H1 (cell line): ENCODE results near the gene SLC2A11. TPM values are rescaled to one million over a fixed set of nuclear protein-coding genes. Genes with fewer than 3 reads are reported as not detected.

ENCODE experiments used
- CTCF ChIA-PET: fragments of 300-600 bp; sonication (Branson Sonifier 250); formaldehyde crosslinking; loops from one replicate; lab custom pipeline; 2021; ENCODE audit not compliant: partially characterized antibody; lab: Charles Lee
- POLR2A ChIA-PET: fragments of 300-600 bp; sonication (Branson Sonifier 250); formaldehyde crosslinking; loops from one replicate; lab custom pipeline; 2021; ENCODE audit warnings: inconsistent platforms; ENCODE audit not compliant: partially characterized antibody; lab: Charles Lee
- DNase-seq, 2 experiments: peaks; one replicate each; pipeline versions ENCODE4 v3.0.0 to v3.0.0-alpha.2; 2010 to 2022; ENCODE audit warnings: low spot score in 2 of 2, low read depth in 1 of 2, mixed read lengths in 1 of 2
- FAIRE-seq: peaks from 2 replicates; lab custom pipeline; 2011; peaks lifted over from hg19 to GRCh38; lab: Jason Lieb, UNC
- H2AFZ ChIP-seq: 2 replicates; pipeline ENCODE4 v1.8.1; 2012; ENCODE audit warnings: low read length, inconsistent platforms
- H2AK5ac ChIP-seq: 2 replicates; pipeline ENCODE4 v1.6.1; 2013; ENCODE audit warnings: low read depth, low read length
- H2BK120ac ChIP-seq: replicated peaks from 2 replicates; pipeline ENCODE3; 2013; ENCODE audit warnings: low read depth, low read length, inconsistent platforms
- H2BK12ac ChIP-seq: 2 replicates; pipeline ENCODE4 v1.6.1; 2013; ENCODE audit warnings: low read depth, low read length
- H2BK15ac ChIP-seq: 2 replicates; pipeline ENCODE4 v1.6.1; 2013; ENCODE audit warnings: low read length
- H2BK20ac ChIP-seq: 2 replicates; pipeline ENCODE4 v1.6.1; 2013; ENCODE audit warnings: low read length
- H2BK5ac ChIP-seq: 2 replicates; pipeline ENCODE4 v1.6.1; 2013; ENCODE audit warnings: low read depth, low read length
- H3K14ac ChIP-seq: 2 replicates; pipeline ENCODE4 v1.6.1; 2013; ENCODE audit warnings: inconsistent platforms; ENCODE audit not compliant: insufficient read length
- H3K18ac ChIP-seq: 2 replicates; pipeline ENCODE4 v1.6.1; 2013; ENCODE audit warnings: low read length; ENCODE audit errors: extremely low read depth
- H3K23ac ChIP-seq: 2 replicates; pipeline ENCODE4 v1.6.1; 2013; ENCODE audit warnings: inconsistent platforms; ENCODE audit not compliant: insufficient read length
- H3K23me2 ChIP-seq: 2 replicates; pipeline ENCODE4 v1.6.1; 2013; ENCODE audit warnings: low read depth, low read length
- H3K27ac ChIP-seq: 2 replicates; pipeline ENCODE4 v1.6.1; 2011; ENCODE audit warnings: low read depth, low read length, inconsistent platforms
- H3K27me3 ChIP-seq, 4 experiments: replicated peaks in 1 of 4; 1 replicate in 1 of 4; 2 replicates in 3 of 4; pipeline versions ENCODE4 v1.6.1 to v1.8.1; 2011 to 2013; ENCODE audit warnings: low read length in 3 of 4, mild to moderate bottlenecking in 3 of 4, inconsistent platforms in 2 of 4, mixed read lengths in 2 of 4, moderate library complexity in 1 of 4; ENCODE audit not compliant: control insufficient read depth in 3 of 4, insufficient read depth in 3 of 4; ENCODE audit errors: extremely low read depth in 1 of 4
- H3K36me3 ChIP-seq, 4 experiments: 2 replicates each; pipeline versions ENCODE4 v1.6.1 to v1.8.1; 2011 to 2013; ENCODE audit warnings: mild to moderate bottlenecking in 4 of 4, low read length in 3 of 4, moderate library complexity in 2 of 4, control low read depth in 1 of 4, inconsistent platforms in 1 of 4; ENCODE audit not compliant: insufficient read depth in 4 of 4, control insufficient read depth in 2 of 4
- H3K4ac ChIP-seq: replicated peaks from 2 replicates; pipeline ENCODE3; 2013; ENCODE audit warnings: low read length, low read depth, mixed read lengths, inconsistent platforms; ENCODE audit not compliant: insufficient read length
- H3K4me1 ChIP-seq, 4 experiments: replicated peaks in 1 of 4; 1 replicate in 1 of 4; 2 replicates in 3 of 4; pipeline versions ENCODE4 v1.6.1 to v1.8.1; 2011 to 2013; ENCODE audit warnings: low read length in 3 of 4, inconsistent platforms in 2 of 4, mixed read lengths in 1 of 4; ENCODE audit not compliant: insufficient read depth in 4 of 4, control insufficient read depth in 3 of 4
- H3K4me2 ChIP-seq, 2 experiments: 2 replicates each; pipeline versions ENCODE4 v1.6.1 to v1.8.1; 2011 to 2013; ENCODE audit warnings: low read depth in 2 of 2, low read length in 2 of 2, control low read depth in 1 of 2, inconsistent platforms in 1 of 2, mild to moderate bottlenecking in 1 of 2; ENCODE audit not compliant: insufficient read depth in 1 of 2
- H3K4me3 ChIP-seq, 4 experiments: fragments of 200-600, 300-600 bp in 1 of 4; sonication (generic), shearing (Covaris generic), sonication (Bioruptor Twin) in 1 of 4; 2 replicates each; pipeline versions ENCODE4 v1.5.1 to v1.8.1; 2011 to 2016; ENCODE audit warnings: low read length in 4 of 4, low read depth in 3 of 4, control low read depth in 2 of 4, inconsistent platforms in 2 of 4, mild to moderate bottlenecking in 2 of 4, mixed read lengths in 1 of 4, moderate library complexity in 1 of 4; ENCODE audit not compliant: insufficient read depth in 2 of 4; ENCODE audit errors: extremely low read depth in 1 of 4
- H3K56ac ChIP-seq: replicated peaks from 2 replicates; pipeline ENCODE3; 2013; ENCODE audit warnings: low read depth, mild to moderate bottlenecking, mixed read lengths, low read length, inconsistent platforms; ENCODE audit not compliant: insufficient read length
- H3K79me1 ChIP-seq: 2 replicates; pipeline ENCODE4 v1.6.1; 2013; ENCODE audit warnings: low read depth, low read length, control low read depth
- H3K79me2 ChIP-seq, 2 experiments: 2 replicates each; pipeline versions ENCODE4 v1.6.1 to v1.8.1; 2012 to 2013; ENCODE audit warnings: low read length in 2 of 2, mild to moderate bottlenecking in 2 of 2, inconsistent platforms in 1 of 2; ENCODE audit not compliant: insufficient read depth in 2 of 2, control insufficient read depth in 1 of 2
- H3K9ac ChIP-seq, 4 experiments: replicated peaks in 1 of 4; 1 replicate in 1 of 4; 2 replicates in 3 of 4; pipeline versions ENCODE4 v1.6.1 to v1.8.1; 2011 to 2013; ENCODE audit warnings: low read depth in 3 of 4, low read length in 3 of 4, control low read depth in 2 of 4, mild to moderate bottlenecking in 2 of 4, moderate library complexity in 2 of 4, inconsistent platforms in 1 of 4; ENCODE audit errors: extremely low read depth in 1 of 4
- H3K9me3 ChIP-seq, 2 experiments: 2 replicates each; pipeline versions ENCODE4 v1.6.1 to v1.8.1; 2012 to 2013; ENCODE audit warnings: mild to moderate bottlenecking in 2 of 2, moderate library complexity in 2 of 2, control low read depth in 1 of 2, inconsistent platforms in 1 of 2, low read depth in 1 of 2, low read length in 1 of 2, mixed read lengths in 1 of 2; ENCODE audit not compliant: insufficient read depth in 2 of 2
- H4K20me1 ChIP-seq, 2 experiments: replicated peaks in 1 of 2; 2 replicates each; pipeline versions ENCODE3 to v1.8.1; 2011 to 2013; ENCODE audit warnings: inconsistent platforms in 2 of 2, low read length in 2 of 2, mild to moderate bottlenecking in 1 of 2; ENCODE audit not compliant: insufficient read depth in 2 of 2, control insufficient read depth in 1 of 2
- H4K5ac ChIP-seq: 2 replicates; pipeline ENCODE4 v1.6.1; 2013; ENCODE audit warnings: low read length, low read depth, mixed read lengths, inconsistent platforms; ENCODE audit not compliant: insufficient read length
- H4K8ac ChIP-seq: 2 replicates; pipeline ENCODE4 v1.8.0; 2013; ENCODE audit warnings: mild to moderate bottlenecking, moderate library complexity, low read length, inconsistent platforms; ENCODE audit not compliant: insufficient read depth; ENCODE audit errors: extremely low read depth
- H4K91ac ChIP-seq: replicated peaks from 2 replicates; pipeline ENCODE3; 2013; ENCODE audit warnings: low read length, mixed read lengths, inconsistent platforms; ENCODE audit not compliant: insufficient read length
- CBX8 ChIP-seq: fragments of 300-800, 300-1000 bp; sonication (generic); IDR thresholded peaks from 2 replicates; pipeline ENCODE4 v1.7.1; 2016; ENCODE audit warnings: low read depth, low read length, borderline replicate concordance
- CEBPB ChIP-seq: IDR thresholded peaks from 2 replicates; pipeline ENCODE4 v1.6.1; 2012; ENCODE audit warnings: low read depth, low read length
- CTBP2 ChIP-seq: IDR thresholded peaks from 2 replicates; pipeline ENCODE4 v1.7.0; 2011; ENCODE audit warnings: borderline replicate concordance, mild to moderate bottlenecking, moderate library complexity, mixed read lengths, low read length; ENCODE audit not compliant: insufficient read depth, insufficient read length
- FOSL1 ChIP-seq: IDR thresholded peaks from 2 replicates; pipeline ENCODE4 v1.6.1; 2011; ENCODE audit warnings: mild to moderate bottlenecking, low read depth, low read length, moderate library complexity; ENCODE audit not compliant: insufficient read depth
- GTF2F1 ChIP-seq: IDR thresholded peaks from 2 replicates; pipeline ENCODE4 v1.6.1; 2012; ENCODE audit warnings: low read depth, low read length, improper control_type of control experiment, borderline replicate concordance
- JUN ChIP-seq: IDR thresholded peaks from 2 replicates; pipeline ENCODE4 v1.6.1; 2011; ENCODE audit warnings: low read depth, mild to moderate bottlenecking, improper control_type of control experiment, low read length
- POLR2A ChIP-seq, 2 experiments: IDR thresholded peaks; 1 replicate in 1 of 2; 2 replicates in 1 of 2; pipeline ENCODE4 v1.6.1; 2011; ENCODE audit warnings: low read depth in 2 of 2, low read length in 2 of 2, mild to moderate bottlenecking in 2 of 2; ENCODE audit errors: control extremely low read depth in 1 of 2
- USF2 ChIP-seq: IDR thresholded peaks from 2 replicates; pipeline ENCODE4 v1.6.1; 2011; ENCODE audit warnings: low read length, improper control_type of control experiment
- ZNF274 ChIP-seq: IDR thresholded peaks from 2 replicates; pipeline ENCODE4 v1.7.0; 2012; ENCODE audit warnings: low read length, borderline replicate concordance; ENCODE audit errors: extremely low read depth
- WGBS, 2 experiments: shearing (Covaris generic) in 1 of 2; methylation state at CpG; one replicate each; pipeline versions ENCODE4 v1.1.6 to v1.1.7; 2013 to 2015; ENCODE audit warnings: low lambda C conversion rate in 2 of 2, mixed read lengths in 2 of 2, inconsistent platforms in 1 of 2, low coverage in 1 of 2, missing lambda C conversion rate in 1 of 2; ENCODE audit not compliant: insufficient replicate concordance in 2 of 2, insufficient coverage in 1 of 2, insufficient read length in 1 of 2; ENCODE audit errors: extremely low coverage in 1 of 2, missing lambda C conversion rate in 1 of 2; 5-methylcytosine and 5-hydroxymethylcytosine counted together
- polyA plus RNA-seq, 7 experiments: library from polyadenylated mRNA; depleted of rRNA in 3 of 7; stranded (reverse) in 5 of 7; unstranded in 2 of 7; fragments of >200 nt in 5 of 7; fragments of 200-250 nt in 2 of 7; gene quantifications; 1 replicate in 5 of 7; 2 replicates in 1 of 7; 4 replicates in 1 of 7; pipeline versions ENCODE4 v1.2.1 to v1.2.3, GENCODE V29; 2011 to 2013; ENCODE audit warnings: missing spikeins in 2 of 7, mixed read lengths in 2 of 7
- total RNA-seq: library from RNA; stranded (reverse); fragmentation: NEBNext Ultra II Directional; extraction: Animal tissue kit (Norgen Biotek cat#: 25700); gene quantifications from 2 replicates; pipeline ENCODE4 v1.2.1, GENCODE V29; 2021
- TF ChIP-seq, protein P1 (sequence below): IDR thresholded peaks from 2 replicates; pipeline ENCODE4 v1.6.1; 2012; ENCODE audit warnings: inconsistent platforms

SLC2A11 gene
- total and polyA plus RNA-seq, 2 of the 8 experiments (the other 6 are each of a cell fraction or from before 2014, with no cell fraction given) = 10.7 to 12.5 TPM

DNA sequence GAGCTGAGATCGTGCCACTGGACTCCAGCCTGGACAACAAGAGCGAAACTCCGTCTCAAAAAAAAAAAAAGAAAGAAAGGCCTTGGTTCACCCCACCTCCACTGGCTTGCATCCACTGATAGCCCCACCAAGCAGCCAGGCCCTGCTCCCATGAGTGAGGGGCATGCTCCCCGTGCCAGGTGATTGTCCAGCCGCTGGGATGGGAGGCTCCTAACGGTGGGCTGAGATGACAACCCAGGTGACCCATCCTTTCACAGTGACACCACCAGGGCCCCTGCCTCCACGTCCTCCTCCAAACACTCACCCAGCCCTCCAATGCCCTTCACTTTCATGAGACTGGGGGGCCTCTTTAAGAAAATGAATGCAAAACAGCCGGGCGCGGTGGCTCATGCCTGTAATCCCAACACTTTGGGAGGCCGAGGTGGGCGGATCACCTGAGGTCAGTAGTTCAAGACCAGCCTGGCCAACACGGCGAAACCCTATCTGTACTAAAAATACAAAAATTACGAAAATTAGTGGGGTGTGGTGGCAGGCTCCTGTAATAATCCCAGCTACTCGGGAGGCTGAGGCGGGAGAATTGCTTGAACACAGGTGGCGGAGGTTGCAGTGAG is 10.3 kb upstream of the SLC2A11 start:
- H2BK120ac ChIP-seq = no peak overlapping the region
- H4K5ac ChIP-seq = no peak overlapping the region
- POLR2A ChIA-PET = interaction anchor here (1.1 to 5.6 kb wide), 3 partner anchors 9 to 47 kb away, joined by 3 to 37 read pairs (median 5); partner anchors contain the start of genes MIF and SLC2A11
- no peak overlapping the region for H3K14ac ChIP-seq
- H3K79me2 ChIP-seq = no peaks in the 10 kb centered on the region
- H3K9me3 ChIP-seq = no peaks in the 10 kb centered on the region
- H2AFZ ChIP-seq = no peak overlapping the region
- no peak overlapping the region for H3K4ac ChIP-seq
- H3K4me1 ChIP-seq = peaks cover 0 to 28% (median 20%) of the 10 kb centered on the region in 4 experiments; a peak in 6 of 7 replicates
- H2BK20ac ChIP-seq = no peak overlapping the region
- H3K27me3 ChIP-seq = peaks cover 0 to 5% (median 1%) of the 10 kb centered on the region in 4 experiments; a peak in 3 of 7 replicates
- H3K4me2 ChIP-seq = peak overlapping the region in 1 of 2 experiments; percentile 27; a peak in 1 of 4 replicates
- no peak overlapping the region; the same call in 1 of the 2 replicates for H3K18ac ChIP-seq
- H2AK5ac ChIP-seq = no peak overlapping the region
- H3K27ac ChIP-seq = no peak overlapping the region
- H3K56ac ChIP-seq = no peak overlapping the region
- no peaks in the 10 kb centered on the region for H4K20me1 ChIP-seq
- H3K23me2 ChIP-seq = no peaks in the 10 kb centered on the region
- H3K79me1 ChIP-seq = no peaks in the 10 kb centered on the region
- no peak overlapping the region; the same call in 1 of the 2 replicates for H4K8ac ChIP-seq
- WGBS, 2 experiments = 87% methylated on average over 13 of the region's 18 CpGs; no CpG with 5 or more reads in 1 of the 2 experiments
- H3K36me3 ChIP-seq = no peaks in the 10 kb centered on the region
- H3K9ac ChIP-seq = no peak overlapping the region
- TF ChIP-seq FOSL1 (no peak), GTF2F1 (no peak), ZNF274 (no peak), CTBP2 (no peak), POLR2A (IDR thresholded peaks at IDR 0.05; ENCODE audit: control extremely low read depth in 1 of 2, low read depth in 2 of 2, low read length in 2 of 2) (no peak), USF2 (no peak), CBX8 (no peak), JUN (no peak), CEBPB (no peak)
- TF ChIP-seq, protein P1, sequence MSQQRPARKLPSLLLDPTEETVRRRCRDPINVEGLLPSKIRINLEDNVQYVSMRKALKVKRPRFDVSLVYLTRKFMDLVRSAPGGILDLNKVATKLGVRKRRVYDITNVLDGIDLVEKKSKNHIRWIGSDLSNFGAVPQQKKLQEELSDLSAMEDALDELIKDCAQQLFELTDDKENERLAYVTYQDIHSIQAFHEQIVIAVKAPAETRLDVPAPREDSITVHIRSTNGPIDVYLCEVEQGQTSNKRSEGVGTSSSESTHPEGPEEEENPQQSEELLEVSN = no peak
- CTCF ChIA-PET = interaction anchor here (0.9 to 4.3 kb wide), 8 partner anchors 10 to 78 kb away, joined by 3 to 73 read pairs (median 6); partner anchors contain the start of genes CHCHD10, MMP11 and SLC2A11
- H4K91ac ChIP-seq = peak overlapping the region; percentile 5
- H2BK5ac ChIP-seq = no peak overlapping the region
- no peak for DNase-seq
- no peak overlapping the region for H3K4me3 ChIP-seq
- no peak overlapping the region; the same call in 1 of the 2 replicates for H2BK15ac ChIP-seq
- no peak overlapping the region for H2BK12ac ChIP-seq
- FAIRE-seq = no peak
- H3K23ac ChIP-seq = no peak overlapping the region
